GM23338 (cell line): ENCODE measurements around the gene WDR49. TPM values are rescaled to one million over a fixed set of nuclear protein-coding genes. Genes with fewer than 3 reads are reported as not detected.

Source experiments
- ATAC-seq: fragments of 200-7000 bp; cut with Tn5 transposase; 3 replicates; pipeline ENCODE4 v1.9.1; 2020
- DNase-seq: peaks from one replicate; pipeline ENCODE4 v3.0.0-alpha.2; 2015; ENCODE audit warnings: low spot score
- H2AFZ ChIP-seq: fragments of 200-600 bp; sonication (generic); 2 replicates; pipeline ENCODE4 v1.8.0; 2016; ENCODE audit warnings: antibody characterized with exemption, mild to moderate bottlenecking, moderate library complexity
- H3F3A ChIP-seq: fragments of 200-600 bp; sonication (generic); replicated peaks from 2 replicates; pipeline ENCODE4 v1.8.0; 2017; ENCODE audit warnings: antibody characterized with exemption, mixed run types, low read depth
- H3K27ac ChIP-seq: fragments of 200-600 bp; sonication (generic); 2 replicates; pipeline ENCODE4 v1.6.1; 2016; ENCODE audit warnings: low read depth
- H3K27me3 ChIP-seq: fragments of 200-600 bp; sonication (generic); 2 replicates; pipeline ENCODE4 v1.8.0; 2016; ENCODE audit warnings: mild to moderate bottlenecking, mixed run types, moderate library complexity; ENCODE audit not compliant: insufficient read depth
- H3K36me3 ChIP-seq: fragments of 200-600 bp; sonication (generic); 2 replicates; pipeline ENCODE4 v1.8.0; 2016; ENCODE audit warnings: mild to moderate bottlenecking; ENCODE audit not compliant: insufficient read depth
- H3K4me1 ChIP-seq: fragments of 200-600 bp; sonication (generic); 2 replicates; pipeline ENCODE4 v1.8.0; 2016; ENCODE audit warnings: mild to moderate bottlenecking, moderate library complexity; ENCODE audit not compliant: insufficient read depth
- H3K4me2 ChIP-seq: fragments of 200-600 bp; sonication (generic); 2 replicates; pipeline ENCODE4 v1.7.1; 2017; ENCODE audit warnings: mixed run types
- H3K4me3 ChIP-seq: fragments of 200-600 bp; sonication (generic); 2 replicates; pipeline ENCODE4 v1.6.1; 2016; ENCODE audit warnings: mixed run types
- H3K79me2 ChIP-seq: fragments of 200-600 bp; sonication (generic); replicated peaks from 2 replicates; pipeline ENCODE4 v1.8.0; 2017; ENCODE audit warnings: mild to moderate bottlenecking; ENCODE audit not compliant: insufficient read depth
- H3K9me2 ChIP-seq: fragments of 200-600 bp; sonication (generic); 2 replicates; pipeline ENCODE4 v1.8.0; 2017; ENCODE audit not compliant: insufficient read depth
- H4K20me1 ChIP-seq: fragments of 200-600 bp; sonication (generic); replicated peaks from 2 replicates; pipeline ENCODE4 v1.8.0; 2017; ENCODE audit warnings: mild to moderate bottlenecking; ENCODE audit not compliant: insufficient read depth
- H3K27ac Mint-ChIP-seq: 2 replicates; pipeline ENCODE4 v1.8.0; 2020; ENCODE audit warnings: inconsistent platforms, mild to moderate bottlenecking, moderate library complexity, mixed read lengths
- H3K27me3 Mint-ChIP-seq: 3 replicates; pipeline ENCODE4 v1.8.0; 2022; ENCODE audit warnings: low read depth, mild to moderate bottlenecking, moderate library complexity, mixed read lengths, inconsistent platforms; ENCODE audit not compliant: insufficient read depth, poor library complexity
- H3K36me3 Mint-ChIP-seq: 3 replicates; pipeline ENCODE4 v1.8.0; 2021; ENCODE audit warnings: low read depth, mild to moderate bottlenecking, inconsistent platforms, moderate library complexity, mixed read lengths
- H3K4me1 Mint-ChIP-seq: 3 replicates; pipeline ENCODE4 v1.8.0; 2020; ENCODE audit warnings: mild to moderate bottlenecking, inconsistent platforms, mixed read lengths
- H3K4me3 Mint-ChIP-seq: 3 replicates; pipeline ENCODE4 v1.8.0; 2021; ENCODE audit warnings: moderate library complexity, mild to moderate bottlenecking, inconsistent platforms, mixed read lengths
- H3K9me3 Mint-ChIP-seq: 3 replicates; pipeline ENCODE4 v1.8.0; 2020; ENCODE audit warnings: moderate library complexity, mild to moderate bottlenecking, inconsistent platforms, mixed read lengths
- JUNB ChIP-seq: IDR thresholded peaks from one replicate; pipeline ENCODE4 v1.6.1; 2016; ENCODE audit warnings: antibody characterized with exemption; ENCODE audit not compliant: unreplicated experiment
- STAT1 ChIP-seq: IDR thresholded peaks from one replicate; pipeline ENCODE4 v1.6.1; 2016; ENCODE audit warnings: antibody characterized with exemption; ENCODE audit not compliant: unreplicated experiment
- ZNF114 ChIP-seq: fragments of 250-450 bp; sonication (Bioruptor Pico); IDR thresholded peaks from 2 replicates; pipeline ENCODE4 v1.5.0; 2020; ENCODE audit warnings: mild to moderate bottlenecking, moderate library complexity
- polyA plus RNA-seq: library from polyadenylated mRNA; unstranded; fragments of >200 nt; fragmentation: Nextera tagmentation; extraction: Ambion mirVana; gene quantifications from 2 replicates; pipeline ENCODE4 v1.2.1, GENCODE V29; 2016
- total RNA-seq: library from RNA; depleted of rRNA; stranded (reverse); fragments of >200 nt; shearing (Covaris generic); gene quantifications from 2 replicates; pipeline ENCODE4 v1.2.3, GENCODE V29; 2014
- TF ChIP-seq, protein P1 (sequence below), 2 experiments: fragments of 200-600 bp in 1 of 2; sonication (generic) in 1 of 2; conservative IDR thresholded peaks; 2 replicates each; pipeline versions ENCODE4 v1.5.1 to v1.6.1; 2016 to 2017; ENCODE audit warnings: antibody characterized with exemption in 2 of 2, low read depth in 2 of 2, mild to moderate bottlenecking in 2 of 2, moderate library complexity in 1 of 2
- TF ChIP-seq, protein P2 (sequence below): IDR thresholded peaks from one replicate; pipeline ENCODE4 v1.6.1; 2018; ENCODE audit warnings: antibody characterized with exemption; ENCODE audit not compliant: unreplicated experiment
- TF ChIP-seq, protein P3 (sequence below): IDR thresholded peaks from 2 replicates; pipeline ENCODE4 v1.6.1; 2016; ENCODE audit warnings: antibody characterized with exemption

WDR49 gene
- total and polyA plus RNA-seq, 2 experiments from 2014 or later: 1.4 to 1.9 TPM

DNA sequence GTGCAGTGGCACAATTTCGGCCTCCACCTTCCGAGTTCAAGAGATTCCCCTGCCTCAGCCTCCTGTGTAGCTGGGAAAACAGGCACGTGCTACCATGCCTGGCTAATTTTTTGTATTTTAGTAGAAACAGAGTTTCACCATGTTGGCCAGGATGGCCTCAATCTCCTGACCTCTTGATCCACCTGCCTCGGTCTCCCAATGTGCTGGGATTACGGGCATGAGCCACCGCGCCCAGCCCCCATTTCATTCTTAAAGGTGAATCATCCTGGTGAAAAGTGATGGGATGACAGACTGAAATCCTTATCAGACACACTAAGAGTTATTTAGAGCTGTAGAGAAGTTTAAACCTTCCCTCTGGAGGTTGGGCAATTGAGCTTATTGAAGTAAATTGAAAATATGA is 155.8 kb downstream of the WDR49 start (continued):
- TF ChIP-seq, protein P1, sequence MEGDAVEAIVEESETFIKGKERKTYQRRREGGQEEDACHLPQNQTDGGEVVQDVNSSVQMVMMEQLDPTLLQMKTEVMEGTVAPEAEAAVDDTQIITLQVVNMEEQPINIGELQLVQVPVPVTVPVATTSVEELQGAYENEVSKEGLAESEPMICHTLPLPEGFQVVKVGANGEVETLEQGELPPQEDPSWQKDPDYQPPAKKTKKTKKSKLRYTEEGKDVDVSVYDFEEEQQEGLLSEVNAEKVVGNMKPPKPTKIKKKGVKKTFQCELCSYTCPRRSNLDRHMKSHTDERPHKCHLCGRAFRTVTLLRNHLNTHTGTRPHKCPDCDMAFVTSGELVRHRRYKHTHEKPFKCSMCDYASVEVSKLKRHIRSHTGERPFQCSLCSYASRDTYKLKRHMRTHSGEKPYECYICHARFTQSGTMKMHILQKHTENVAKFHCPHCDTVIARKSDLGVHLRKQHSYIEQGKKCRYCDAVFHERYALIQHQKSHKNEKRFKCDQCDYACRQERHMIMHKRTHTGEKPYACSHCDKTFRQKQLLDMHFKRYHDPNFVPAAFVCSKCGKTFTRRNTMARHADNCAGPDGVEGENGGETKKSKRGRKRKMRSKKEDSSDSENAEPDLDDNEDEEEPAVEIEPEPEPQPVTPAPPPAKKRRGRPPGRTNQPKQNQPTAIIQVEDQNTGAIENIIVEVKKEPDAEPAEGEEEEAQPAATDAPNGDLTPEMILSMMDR (conservative IDR thresholded peaks at IDR 0.05; ENCODE audit: low read depth in 2 of 2): no peak
- TF ChIP-seq ZNF114 (no peak), STAT1 (no peak)
- TF ChIP-seq, protein P2, sequence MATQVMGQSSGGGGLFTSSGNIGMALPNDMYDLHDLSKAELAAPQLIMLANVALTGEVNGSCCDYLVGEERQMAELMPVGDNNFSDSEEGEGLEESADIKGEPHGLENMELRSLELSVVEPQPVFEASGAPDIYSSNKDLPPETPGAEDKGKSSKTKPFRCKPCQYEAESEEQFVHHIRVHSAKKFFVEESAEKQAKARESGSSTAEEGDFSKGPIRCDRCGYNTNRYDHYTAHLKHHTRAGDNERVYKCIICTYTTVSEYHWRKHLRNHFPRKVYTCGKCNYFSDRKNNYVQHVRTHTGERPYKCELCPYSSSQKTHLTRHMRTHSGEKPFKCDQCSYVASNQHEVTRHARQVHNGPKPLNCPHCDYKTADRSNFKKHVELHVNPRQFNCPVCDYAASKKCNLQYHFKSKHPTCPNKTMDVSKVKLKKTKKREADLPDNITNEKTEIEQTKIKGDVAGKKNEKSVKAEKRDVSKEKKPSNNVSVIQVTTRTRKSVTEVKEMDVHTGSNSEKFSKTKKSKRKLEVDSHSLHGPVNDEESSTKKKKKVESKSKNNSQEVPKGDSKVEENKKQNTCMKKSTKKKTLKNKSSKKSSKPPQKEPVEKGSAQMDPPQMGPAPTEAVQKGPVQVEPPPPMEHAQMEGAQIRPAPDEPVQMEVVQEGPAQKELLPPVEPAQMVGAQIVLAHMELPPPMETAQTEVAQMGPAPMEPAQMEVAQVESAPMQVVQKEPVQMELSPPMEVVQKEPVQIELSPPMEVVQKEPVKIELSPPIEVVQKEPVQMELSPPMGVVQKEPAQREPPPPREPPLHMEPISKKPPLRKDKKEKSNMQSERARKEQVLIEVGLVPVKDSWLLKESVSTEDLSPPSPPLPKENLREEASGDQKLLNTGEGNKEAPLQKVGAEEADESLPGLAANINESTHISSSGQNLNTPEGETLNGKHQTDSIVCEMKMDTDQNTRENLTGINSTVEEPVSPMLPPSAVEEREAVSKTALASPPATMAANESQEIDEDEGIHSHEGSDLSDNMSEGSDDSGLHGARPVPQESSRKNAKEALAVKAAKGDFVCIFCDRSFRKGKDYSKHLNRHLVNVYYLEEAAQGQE: no peak

DNA sequence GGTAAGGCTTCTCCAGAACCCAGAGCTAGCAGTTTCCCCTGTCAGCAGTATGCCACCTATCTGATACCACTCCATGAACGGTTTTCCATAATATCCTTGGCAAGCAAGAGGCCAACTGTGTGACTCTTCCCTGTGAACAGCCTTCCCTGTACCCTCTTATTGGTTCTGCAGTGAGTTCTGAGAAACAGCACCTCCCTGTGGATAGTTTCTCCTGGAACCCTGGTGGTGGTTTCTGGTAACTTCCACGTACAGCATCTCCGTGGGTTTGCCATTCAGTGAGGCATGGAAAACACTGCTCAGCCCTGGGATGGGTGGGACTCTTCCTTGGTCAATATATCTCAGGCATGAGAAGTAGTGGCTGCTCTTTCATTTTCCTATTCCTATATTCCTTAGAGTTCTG is 160.5 kb downstream of the WDR49 start:
- TF ChIP-seq, protein P1 (conservative IDR thresholded peaks at IDR 0.05; ENCODE audit: low read depth in 2 of 2): peak; percentile 91 to 95
- TF ChIP-seq JUNB: no peak
- Histone ChIP-seq H2AFZ (no peak overlapping the region), H3K9me2 (no peaks in the 10 kb centered on the region), H3K4me2 (no peak overlapping the region), H3K4me1 (peaks cover 28% of the 10 kb centered on the region), H3K79me2 (no peaks in the 10 kb centered on the region), H3K4me3 (no peak overlapping the region), H3F3A (no peaks in the 10 kb centered on the region), H3K36me3 (no peaks in the 10 kb centered on the region), H3K27ac (no peak overlapping the region), H3K27me3 (no peaks in the 10 kb centered on the region), H4K20me1 (no peaks in the 10 kb centered on the region)
- Mint-ChIP-seq H3K9me3 (no peaks in the 10 kb centered on the region), H3K36me3 (no peaks in the 10 kb centered on the region), H3K4me1 (peaks cover 29% of the 10 kb centered on the region), H3K4me3 (no peak overlapping the region), H3K27ac (no peak overlapping the region), H3K27me3 (peaks cover 3% of the 10 kb centered on the region)
- ATAC-seq: peak; percentile 98
- peak; percentile 80 for DNase-seq

DNA sequence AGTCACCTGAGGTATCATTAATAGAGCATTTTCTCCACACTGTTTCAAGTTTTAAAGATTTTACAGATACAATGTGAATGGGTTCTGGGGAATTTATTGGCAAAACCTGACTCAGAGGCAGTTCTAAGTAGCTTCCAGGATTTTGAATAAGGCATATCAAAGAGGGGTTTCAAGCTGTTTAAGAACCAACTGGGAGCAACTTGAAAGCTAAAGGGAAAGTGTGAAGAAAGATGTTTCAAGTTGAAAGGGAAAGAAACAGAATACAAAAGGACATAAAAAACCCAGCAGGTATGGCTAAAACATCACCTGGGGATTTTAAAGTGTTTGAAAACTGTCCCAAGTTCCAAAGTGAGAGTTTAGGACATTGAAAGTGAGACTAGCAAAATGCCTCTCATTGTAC is 162.1 kb downstream of the WDR49 start:
- DNase-seq (peak; percentile 19), ATAC-seq (peak; percentile 33; the same call in 2 of the 3 replicates)
- Mint-ChIP-seq H3K27me3 (peaks cover 3% of the 10 kb centered on the region), H3K9me3 (no peaks in the 10 kb centered on the region), H3K27ac (no peak overlapping the region), H3K4me1 (peaks cover 23% of the 10 kb centered on the region), H3K4me3 (no peak overlapping the region), H3K36me3 (no peaks in the 10 kb centered on the region)
- H4K20me1 ChIP-seq: no peaks in the 10 kb centered on the region
- H3K9me2 ChIP-seq: no peaks in the 10 kb centered on the region
- peaks cover 28% of the 10 kb centered on the region for H3K4me1 ChIP-seq
- H2AFZ ChIP-seq: no peak overlapping the region
- H3K36me3 ChIP-seq: no peaks in the 10 kb centered on the region
- H3F3A ChIP-seq: no peaks in the 10 kb centered on the region
- H3K27ac ChIP-seq: no peak overlapping the region
- no peaks in the 10 kb centered on the region for H3K27me3 ChIP-seq
- H3K4me2 ChIP-seq: peak overlapping the region; percentile 0; the same call in 1 of the 2 replicates
- H3K79me2 ChIP-seq: no peaks in the 10 kb centered on the region
- no peak overlapping the region for H3K4me3 ChIP-seq
- TF ChIP-seq, protein P3, sequence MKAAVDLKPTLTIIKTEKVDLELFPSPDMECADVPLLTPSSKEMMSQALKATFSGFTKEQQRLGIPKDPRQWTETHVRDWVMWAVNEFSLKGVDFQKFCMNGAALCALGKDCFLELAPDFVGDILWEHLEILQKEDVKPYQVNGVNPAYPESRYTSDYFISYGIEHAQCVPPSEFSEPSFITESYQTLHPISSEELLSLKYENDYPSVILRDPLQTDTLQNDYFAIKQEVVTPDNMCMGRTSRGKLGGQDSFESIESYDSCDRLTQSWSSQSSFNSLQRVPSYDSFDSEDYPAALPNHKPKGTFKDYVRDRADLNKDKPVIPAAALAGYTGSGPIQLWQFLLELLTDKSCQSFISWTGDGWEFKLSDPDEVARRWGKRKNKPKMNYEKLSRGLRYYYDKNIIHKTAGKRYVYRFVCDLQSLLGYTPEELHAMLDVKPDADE: no peak
